CD4-positive, alpha-beta T cell treated with Interleukin-17A for 4 hours (primary cell): ENCODE measurements around the gene DYRK1A.

Experiments used
- DNase-seq: peaks from one replicate; pipeline ENCODE4 v3.0.0-alpha.2; 2020; ENCODE audit warnings: mixed read lengths

The DYRK1A gene

GRCh38 chr21:37551331-37551992 is 184.9 kb downstream of the DYRK1A start:
- no peak for DNase-seq

GRCh38 chr21:37551993-37552355 is 185.4 kb downstream of the DYRK1A start:
- no peak for DNase-seq

- DNase-seq = no peak
These were observed 186.0 kb downstream of the DYRK1A start for GRCh38 chr21:37552496-37553029.

DNA sequence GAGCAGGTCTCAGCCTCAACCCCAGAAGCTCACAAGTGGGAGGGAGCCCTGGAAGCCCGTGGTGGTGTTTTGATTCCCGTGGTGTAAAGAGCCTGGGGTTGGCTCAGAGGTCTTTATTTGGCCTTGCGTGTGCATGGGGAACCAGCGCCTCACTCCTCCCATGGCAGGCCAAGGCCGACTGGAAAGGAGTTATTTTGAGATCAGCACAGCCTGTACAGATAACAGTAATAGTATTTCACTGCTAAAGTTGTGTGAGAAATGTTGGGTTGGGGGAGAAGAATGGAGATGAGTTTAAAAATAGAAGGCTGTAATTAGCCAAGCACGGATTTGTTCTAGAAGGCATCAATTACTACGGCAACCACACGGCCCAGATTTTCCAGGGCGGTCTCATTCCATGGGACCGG is 186.5 kb downstream of the DYRK1A start:
- DNase-seq = no peak

- DNase-seq = no peak
These were observed 188.2 kb downstream of the DYRK1A start for GRCh38 chr21:37554661-37555379.

GRCh38 chr21:37555672-37556261 is 189.2 kb downstream of the DYRK1A start:
- no peak for DNase-seq

DNA sequence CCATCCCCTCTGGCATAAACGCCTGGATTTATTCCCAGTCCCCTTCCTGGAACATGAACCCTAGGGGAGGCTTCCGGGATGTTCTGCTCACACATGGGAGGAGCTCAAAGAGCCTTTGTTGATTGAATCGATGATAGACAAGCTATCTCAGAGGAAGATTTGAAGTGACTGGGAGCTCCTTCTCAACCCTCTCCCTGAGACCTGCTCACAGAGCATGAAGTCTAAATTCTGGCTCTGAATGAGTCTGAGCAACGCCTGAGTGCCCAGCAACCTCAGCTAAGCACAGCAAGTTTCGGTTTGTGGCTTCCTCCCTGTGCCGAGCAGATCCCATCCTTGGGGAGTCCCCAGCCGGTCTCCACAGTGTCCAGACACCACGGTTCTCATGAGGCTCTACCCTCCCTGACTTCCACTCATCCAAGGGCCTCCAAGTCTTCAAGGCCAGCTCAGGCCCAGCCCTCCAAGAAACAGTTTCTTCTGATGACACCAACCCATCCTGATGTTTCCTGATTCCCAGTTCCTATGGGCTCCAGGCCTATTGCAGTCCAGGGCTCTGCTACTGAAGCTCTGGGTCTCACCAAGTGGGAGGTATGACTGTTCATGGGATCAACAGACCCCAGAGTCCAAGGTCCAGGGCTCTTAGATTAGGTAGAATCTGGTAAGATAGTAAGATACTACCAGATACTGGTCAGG is 190.8 kb downstream of the DYRK1A start:
- DNase-seq = no peak

DNA sequence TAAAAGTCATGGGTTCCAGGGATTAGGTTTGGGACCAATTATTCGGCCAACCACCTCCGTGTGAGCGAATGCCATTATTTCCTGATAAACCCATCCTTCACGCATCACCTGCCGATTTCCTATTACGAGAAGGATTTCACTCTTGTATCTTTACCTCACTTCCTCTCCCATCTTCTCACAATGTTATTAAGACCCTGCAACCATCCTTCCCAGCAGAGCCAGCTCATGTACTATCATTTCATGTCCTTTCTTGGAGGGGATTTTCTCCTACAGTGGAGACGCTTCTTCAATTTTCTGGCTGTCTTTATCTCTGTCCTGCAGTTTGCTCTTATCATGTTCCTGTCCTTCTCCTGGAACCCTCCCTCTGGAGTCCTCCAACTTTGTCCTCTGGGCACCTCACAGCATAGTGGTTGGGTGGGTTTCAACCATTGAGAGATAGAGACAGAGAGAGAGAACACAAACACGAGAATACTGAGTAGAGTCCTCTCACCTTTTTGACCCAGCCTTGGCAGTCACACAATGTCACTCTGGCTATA is 192.2 kb downstream of the DYRK1A start:
- DNase-seq = no peak

GRCh38 chr21:37560385-37560784 is 193.8 kb downstream of the DYRK1A start:
- DNase-seq = no peak

DNA sequence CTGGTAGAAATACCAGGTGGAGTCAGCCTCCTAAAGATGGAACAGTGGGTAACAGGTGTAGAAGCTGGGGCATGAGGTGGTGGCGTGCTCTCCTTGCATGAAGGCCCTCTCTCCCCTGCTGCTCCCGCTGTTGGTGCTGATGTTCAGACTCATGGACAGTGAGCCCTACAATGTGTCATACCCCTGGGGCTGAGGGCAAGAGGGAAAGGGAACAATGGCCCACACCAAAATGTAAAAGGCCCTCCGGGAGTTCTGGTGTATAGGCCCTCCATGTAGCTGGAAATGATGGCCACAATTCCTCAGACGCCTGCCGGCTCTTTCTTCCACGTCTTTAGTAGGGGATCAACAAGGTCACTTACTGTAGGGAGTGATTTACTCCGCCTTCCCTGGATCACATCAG is 194.9 kb downstream of the DYRK1A start:
- no peak for DNase-seq

DNA sequence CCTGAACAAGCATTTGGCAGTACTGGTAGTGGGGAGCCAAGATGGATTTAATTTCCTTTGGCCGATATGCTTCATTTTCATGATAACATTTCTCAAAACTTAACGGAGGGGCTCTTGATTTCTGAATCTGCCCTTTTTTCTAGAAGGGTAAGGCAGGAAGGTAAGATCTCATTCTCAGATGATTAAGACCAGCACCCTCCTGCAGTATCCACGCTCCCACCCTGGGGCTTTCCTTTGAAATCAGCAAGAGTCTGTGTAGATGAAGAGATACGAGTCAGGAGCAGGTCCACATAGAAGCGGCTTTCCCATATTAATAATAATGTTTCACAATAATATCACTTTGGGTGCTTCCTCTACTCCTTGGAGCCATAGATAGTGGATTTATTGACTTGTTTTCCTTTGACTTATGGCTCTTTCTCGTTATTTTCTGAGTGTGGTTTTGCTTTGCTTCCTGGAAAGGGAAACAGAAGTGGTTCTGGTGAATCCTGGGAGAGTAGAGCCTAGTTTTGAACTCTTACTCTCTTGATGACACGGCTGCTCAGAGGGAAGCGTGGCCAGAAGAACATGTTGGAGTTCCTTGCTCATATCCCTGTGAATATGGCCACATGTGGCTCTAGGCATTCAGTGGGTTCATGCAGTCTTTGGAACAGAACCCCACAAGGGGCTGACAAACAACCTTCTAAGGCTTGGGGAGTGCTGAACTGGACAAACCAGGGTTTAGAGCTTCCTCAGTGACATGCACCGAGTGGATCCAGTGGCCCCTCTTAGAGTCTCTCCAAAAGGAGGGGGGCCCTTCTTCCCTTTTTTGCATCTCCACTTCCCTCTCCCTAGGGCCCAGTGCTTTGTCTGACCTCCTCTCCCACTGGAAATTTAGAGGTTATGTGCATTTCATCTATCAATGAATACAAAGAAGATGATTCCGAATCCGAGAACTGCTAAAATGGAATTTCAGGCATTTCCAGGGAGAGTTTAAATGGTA is 195.7 kb downstream of the DYRK1A start:
- no peak for DNase-seq

GRCh38 chr21:37562920-37563640 is 196.5 kb downstream of the DYRK1A start:
- DNase-seq = peak; percentile 12

DNA sequence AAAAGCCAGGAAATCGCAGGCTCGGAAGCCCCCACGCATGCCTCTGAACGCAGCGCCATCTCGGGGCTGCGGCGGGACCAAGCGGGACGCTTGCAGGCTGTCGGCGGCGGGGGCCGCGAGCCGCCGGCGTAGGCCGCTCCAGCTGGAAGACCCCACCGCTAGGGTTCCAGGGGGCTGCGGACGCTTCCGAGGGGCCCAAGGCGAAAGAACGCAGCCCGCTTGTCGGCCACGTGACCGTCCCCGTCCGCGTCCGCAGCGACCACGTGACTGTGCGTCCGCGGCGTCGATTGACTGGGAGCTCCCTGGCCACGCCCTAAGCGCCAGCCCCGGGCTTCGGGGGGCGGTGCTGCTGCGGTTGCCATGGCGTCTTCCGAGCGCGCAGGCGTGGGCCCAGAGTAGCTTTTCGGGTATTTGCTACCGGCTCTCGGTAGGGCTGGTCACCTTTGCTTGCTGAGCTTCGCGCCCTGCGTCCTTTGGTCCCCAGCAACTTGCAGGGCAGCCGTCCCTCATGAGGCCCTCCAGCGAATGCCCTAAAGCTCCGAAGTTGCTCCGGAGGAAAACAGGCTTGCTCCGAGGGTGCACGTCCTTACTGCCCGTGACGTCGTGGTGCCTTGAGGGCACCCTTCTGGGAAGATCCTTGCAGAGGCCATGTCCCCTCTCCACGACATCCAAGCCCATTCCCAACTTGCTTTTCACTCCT is 197.2 kb downstream of the DYRK1A start:
- peak; percentile 95 for DNase-seq

- DNase-seq = peak; percentile 89
These were observed 197.9 kb downstream of the DYRK1A start for GRCh38 chr21:37564341-37564923.

DNA sequence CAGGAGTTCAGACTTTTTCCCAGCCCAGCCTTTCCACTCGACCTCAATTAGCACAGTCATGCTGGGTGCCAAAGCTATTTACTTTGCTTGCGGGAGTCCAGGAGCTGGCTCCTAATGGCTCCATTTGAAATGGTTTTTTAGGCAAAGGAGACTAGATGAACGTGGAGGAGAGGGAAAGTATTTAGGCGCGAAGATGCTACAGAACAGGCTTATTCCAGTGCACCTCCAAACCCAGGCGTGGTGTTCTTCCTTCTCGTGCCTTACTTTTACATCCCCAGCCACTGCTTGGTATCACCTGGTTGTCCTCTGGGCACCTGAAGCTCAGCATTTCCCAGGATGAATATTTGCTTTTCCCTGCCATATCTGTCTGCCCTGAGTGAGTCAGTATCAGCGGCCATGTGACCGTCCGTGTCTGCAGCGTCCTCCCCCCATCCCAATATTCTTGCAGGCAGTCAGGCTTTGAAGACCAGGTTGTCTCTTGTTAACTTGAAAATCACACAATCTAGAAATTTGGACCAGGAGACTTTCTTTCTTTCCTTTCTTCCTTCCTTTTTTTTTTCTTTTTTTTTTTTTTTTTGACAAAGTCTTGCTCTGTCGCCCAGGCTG is 198.5 kb downstream of the DYRK1A start:
- DNase-seq = no peak

DNA sequence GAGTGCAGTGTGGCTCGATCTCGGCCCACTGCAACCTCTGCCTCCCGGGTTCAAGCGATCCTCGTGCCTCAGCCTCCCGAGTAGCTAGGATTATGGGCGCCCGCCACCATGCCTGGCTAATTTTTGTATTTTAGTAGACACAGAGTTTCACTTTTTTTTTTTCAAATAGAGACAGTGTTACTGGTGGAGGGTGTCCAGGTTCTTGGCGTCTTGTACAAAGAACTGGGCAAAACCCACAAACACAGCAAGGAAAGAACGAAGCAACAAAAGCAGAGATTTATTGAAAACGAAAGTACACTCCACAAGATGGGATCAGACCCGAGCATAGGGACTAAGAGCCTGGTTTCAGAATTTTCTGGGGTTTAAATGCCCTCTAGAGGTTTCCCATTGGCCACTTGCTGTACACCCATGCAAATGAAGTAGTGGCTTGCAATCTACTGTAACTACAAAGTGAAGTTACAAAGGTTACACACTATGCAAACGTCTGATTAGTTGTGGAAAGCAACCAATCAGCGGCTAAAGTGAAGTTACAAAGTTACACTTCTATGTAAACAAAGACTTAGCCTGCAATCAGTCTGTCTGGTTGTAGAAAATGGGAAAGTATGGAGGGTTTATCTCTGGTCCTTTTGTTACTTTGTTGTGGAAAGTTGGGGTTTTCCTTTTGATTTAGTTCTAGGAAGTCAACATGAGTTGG is 199.1 kb downstream of the DYRK1A start:
- no peak for DNase-seq

GRCh38 chr21:37566790-37567615 is 200.4 kb downstream of the DYRK1A start:
- no peak for DNase-seq

- DNase-seq = no peak
These were observed 201.8 kb downstream of the DYRK1A start for GRCh38 chr21:37568415-37568814.
